Smooth muscle cell of the brain vasculature (primary cell): ENCODE results near the gene IFT20.

Source experiments
- DNase-seq: peaks from one replicate; pipeline ENCODE4 v3.0.0-alpha.2; 2012; ENCODE audit warnings: low read depth, low spot score

The IFT20 gene

DNA sequence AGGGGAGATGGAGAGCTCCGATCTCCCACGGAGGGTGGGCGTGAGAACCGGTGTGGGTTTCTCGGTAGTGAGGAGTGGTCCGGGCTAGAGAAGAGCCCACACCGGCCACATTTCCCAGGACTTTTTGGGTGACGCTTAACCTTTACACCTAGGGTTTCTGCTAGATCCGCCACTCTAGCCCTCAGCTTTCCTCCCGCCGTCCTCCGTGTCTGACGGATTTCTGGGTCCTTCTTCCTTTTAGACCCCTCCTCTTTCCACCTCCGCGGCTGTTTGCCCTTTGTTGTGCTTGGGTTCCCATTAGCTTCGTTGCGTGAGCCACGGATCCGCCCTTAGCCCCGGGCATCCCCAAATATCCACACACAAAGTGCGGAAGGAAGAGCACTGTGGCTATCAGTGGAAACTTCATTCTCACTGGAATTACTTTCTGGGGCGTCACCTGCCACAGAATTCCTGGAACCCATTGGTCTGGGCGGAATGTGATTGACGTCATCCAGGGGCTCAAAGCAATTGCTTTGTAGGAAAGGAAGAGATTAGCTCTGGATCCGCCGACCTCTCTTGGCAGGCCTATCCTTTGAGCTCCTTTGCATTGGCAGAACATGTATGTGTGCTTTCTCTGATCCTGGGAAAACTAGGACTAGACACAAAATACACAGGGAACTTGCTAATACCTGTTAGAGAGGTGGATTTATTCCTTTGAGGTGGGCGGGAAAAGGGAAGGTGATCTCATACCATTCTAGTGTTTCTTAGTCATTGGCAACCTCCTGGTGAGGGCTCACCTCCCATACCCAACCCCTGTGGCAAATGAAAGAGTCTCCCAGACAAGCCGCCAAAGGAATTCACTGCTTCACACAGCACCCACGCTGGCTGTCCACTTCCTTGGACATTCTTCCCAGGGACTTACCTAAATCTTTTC, 943 bp upstream of the IFT20 start:
- no peak for DNase-seq

DNA sequence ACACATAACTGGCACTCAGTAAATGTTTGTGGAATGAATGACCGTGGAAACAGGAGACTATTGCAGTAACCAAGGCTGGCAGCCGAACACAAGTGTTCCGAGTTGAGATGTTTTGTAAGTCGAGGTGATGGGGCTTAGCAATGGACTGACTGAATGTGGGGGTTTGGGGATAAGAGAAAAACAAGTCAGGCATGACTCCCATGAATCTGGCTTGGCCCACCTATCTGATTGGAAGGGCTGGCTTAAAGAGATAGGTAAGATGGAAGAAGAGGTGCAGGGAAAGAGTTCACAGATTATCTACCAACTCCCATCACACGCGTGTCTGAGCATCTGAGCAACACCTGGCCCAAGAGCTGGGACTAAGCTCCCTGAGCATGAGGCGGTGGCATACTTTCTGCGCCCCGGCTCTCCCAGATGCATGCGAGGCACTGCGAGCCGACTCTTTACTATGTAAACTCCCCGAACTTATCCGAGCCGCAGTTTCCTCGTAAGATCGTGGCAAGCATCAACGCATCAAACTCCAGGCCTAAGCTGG, 539 bp downstream of the IFT20 start:
- DNase-seq: no peak

- no peak for DNase-seq
Observed at GRCh38 chr17:28334171-28334570, 1.1 kb downstream of the IFT20 start.

- DNase-seq: no peak
Observed at GRCh38 chr17:28333083-28333746, 2.1 kb downstream of the IFT20 start.

- DNase-seq: no peak
Observed at GRCh38 chr17:28331891-28332420, 3.3 kb downstream of the IFT20 start.

GRCh38 chr17:28330671-28331070, 4.6 kb downstream of the IFT20 start:
- DNase-seq: no peak

- DNase-seq: no peak
Observed at GRCh38 chr17:28328325-28328724, 6.9 kb downstream of the IFT20 start.

- DNase-seq: no peak
Observed at GRCh38 chr17:28327709-28328108, 7.6 kb downstream of the IFT20 start.

DNA sequence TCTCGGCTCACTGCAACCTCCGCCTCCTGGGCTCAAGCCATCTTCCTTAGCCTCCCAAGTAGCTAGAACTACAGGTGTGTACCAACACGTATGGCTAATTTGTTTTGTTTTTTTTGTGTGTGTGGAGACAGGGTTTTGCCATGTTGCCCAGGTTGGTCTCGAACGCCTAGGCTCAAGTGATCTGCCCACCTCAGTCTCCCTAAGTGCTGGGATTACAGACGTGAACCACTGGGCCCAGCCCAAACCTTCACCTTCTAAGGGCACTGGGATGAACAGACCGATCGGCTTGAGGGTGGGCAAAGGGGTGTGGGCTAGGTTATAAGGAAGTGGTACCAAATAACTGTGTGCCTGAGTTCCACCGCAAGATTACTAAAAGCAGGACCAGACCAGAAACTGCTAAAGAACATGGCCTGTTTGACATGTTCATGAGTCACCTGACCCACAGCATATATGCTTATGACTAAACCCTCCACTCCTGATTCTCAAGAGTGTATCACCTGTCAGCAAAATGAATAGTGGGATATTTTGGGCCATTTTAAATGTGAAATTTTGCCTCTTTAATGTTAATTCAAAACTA, 8.2 kb downstream of the IFT20 start:
- DNase-seq: no peak

DNA sequence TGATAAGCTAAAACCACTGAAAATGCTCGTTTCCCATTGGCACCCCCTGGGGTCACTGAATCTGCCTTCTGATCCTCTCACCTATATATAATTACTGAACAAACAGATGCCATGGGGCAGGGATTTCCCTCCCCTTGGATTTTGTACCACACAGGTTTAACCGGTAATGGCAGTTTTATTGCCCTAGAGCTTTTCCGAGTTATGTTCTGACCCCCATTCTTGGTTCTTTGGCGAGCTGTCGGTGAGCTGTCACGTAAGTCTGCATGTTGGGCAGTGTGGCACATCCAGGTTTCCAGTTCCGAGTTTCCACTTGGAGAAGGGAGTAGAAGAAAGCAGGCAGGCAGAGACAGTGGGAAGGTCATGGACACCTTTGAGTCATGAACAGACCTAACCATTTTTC, 9.2 kb downstream of the IFT20 start:
- no peak for DNase-seq

- DNase-seq: no peak
Observed at GRCh38 chr17:28325211-28325610, 10.1 kb downstream of the IFT20 start.

GRCh38 chr17:28324781-28325180, 10.5 kb downstream of the IFT20 start:
- DNase-seq: no peak

DNA sequence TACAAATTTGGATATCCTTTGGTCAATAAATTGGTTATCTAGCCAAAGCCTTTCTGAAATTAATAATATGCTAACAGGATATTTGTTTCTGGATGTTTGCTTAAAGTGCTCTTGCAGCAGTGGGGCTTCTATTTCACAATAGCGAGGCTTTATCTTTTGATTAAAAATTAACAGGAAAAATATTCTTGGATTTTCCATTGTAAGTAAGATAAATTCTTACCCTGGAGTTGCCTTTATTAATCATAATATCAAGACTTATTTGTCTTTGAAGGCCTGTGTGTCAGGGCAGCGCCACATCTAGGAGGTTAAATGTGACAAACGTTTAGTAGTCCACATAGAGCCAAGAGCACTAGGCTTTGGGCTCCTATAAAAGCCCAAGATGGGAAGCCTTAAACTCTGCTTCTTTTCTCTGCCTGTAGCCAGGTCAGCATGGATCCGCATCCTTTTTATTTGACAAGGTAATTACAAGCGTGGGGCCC, 11.0 kb downstream of the IFT20 start:
- DNase-seq: no peak

DNA sequence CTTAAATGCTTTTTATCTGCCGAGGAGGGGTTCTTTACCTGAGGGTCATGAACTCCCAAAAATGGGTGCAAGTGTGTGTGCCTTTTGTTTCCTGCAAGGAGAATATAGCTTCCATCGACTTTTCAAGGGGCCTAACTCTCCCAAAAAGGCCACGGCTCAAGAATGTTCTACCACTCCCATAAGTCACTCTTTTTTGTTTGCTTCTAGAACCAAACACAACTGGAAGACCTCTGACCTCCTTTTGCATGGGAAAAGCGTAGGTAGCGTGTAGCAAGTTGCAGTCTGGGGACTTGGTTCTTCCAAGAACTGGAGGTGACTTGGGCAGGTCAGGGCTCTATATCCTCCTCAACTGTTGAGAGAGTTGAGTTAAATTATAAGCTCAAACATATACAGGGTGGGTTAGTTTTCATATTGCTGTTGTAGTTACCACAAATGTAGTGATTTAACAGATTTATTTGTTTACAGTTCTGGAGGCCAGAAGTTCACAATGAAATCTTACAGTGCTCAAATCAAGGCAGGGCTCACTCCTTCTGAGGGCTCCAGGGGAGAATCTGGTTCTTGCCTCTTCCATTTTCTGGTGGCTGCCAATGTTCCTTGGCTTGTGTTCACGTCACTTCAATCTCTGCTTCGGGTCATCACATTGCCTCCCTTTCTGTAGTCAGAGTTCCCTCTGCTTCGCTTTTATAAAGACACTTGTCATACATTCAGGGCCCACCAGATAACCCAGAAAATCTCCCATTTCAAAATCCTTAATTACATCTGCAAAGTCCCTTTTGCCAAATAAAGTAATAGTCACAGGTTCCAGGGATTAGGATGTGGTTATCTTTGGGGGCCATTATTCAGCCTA, 14.8 kb downstream of the IFT20 start:
- no peak for DNase-seq

- DNase-seq: no peak
Observed at GRCh38 chr17:28319598-28319935, 15.7 kb downstream of the IFT20 start.

GRCh38 chr17:28318759-28319597, 16.3 kb downstream of the IFT20 start, which contains the start of gene TMEM97:
Gene TMEM97, plus strand, starts transcription at chr17:28319200. Its CDS starts 40 bp downstream, at chr17:28319240.
- DNase-seq: peak; percentile 94

GRCh38 chr17:28317966-28318758, 17.1 kb downstream of the IFT20 start:
- DNase-seq: no peak

DNA sequence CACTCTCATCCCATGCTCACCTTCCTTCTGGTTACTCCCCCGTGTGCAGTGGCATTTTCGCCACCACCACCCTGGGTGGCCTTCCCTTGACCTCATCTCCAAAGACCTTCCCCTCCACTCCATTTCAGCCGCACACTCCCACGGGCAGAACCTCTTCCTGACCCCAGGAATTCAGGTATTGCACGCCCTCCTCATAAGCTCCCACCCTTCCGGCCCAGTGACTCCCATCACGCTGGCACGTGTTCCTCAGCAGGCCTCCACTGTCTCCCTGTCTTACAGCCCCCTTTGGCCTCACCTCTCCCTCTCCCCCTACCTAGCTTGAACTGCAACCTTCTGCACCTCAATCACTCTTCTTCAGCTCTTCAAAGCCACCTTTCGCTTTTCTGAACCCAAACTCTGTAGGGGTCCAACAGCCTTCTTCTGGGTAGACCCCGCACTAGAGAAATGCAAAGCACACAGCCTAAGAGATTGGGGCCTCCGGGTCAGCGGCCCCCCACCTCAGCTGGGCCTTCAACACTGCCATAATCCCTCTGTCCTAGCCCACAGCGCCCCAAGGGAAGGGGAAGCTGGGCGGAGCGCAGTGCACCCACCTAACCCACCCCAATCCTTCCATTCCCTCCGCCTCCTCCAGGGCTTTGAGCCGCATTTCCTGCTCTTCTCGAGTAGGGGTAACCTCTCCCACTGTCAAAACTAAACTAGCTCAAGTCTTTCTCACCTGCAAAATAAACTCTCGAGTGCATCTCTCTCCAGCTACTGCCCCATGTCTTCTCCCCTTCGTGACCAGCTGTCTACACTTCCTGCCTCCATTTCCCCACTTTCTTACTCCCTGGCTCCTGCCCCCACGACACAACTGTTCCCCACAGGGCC, 17.9 kb downstream of the IFT20 start:
- no peak for DNase-seq
